Peyer's patch (tissue), 4 donors: ENCODE results near the gene PDHB. TPM values are rescaled to one million over a fixed set of nuclear protein-coding genes. Genes with fewer than 3 reads are reported as not detected.

Experiments used
- DNase-seq, 3 donors: peaks; one replicate each; pipeline ENCODE4 v3.0.0-alpha.2; 2017 to 2019
- H3K27ac ChIP-seq, 4 donors: fragments of 200-600 bp; sonication (generic); one replicate each; pipeline ENCODE4 v1.5.1; 2016 to 2019
- H3K27me3 ChIP-seq, 2 donors: fragments of 200-600 bp; sonication (generic); one replicate each; pipeline ENCODE4 v1.5.1; 2019
- H3K36me3 ChIP-seq, 3 donors: fragments of 200-600 bp; sonication (generic); one replicate each; pipeline ENCODE4 v1.5.1; 2016 to 2019
- H3K4me1 ChIP-seq, 4 donors: fragments of 200-600 bp; sonication (generic); one replicate each; pipeline ENCODE4 v1.5.1; 2016 to 2019
- H3K4me3 ChIP-seq, 4 donors: fragments of 200-600 bp; sonication (generic); 1 replicate in 3 of 4; 2 replicates in 1 of 4; pipeline ENCODE4 v1.5.1; 2016 to 2019; ENCODE audit warnings: mild to moderate bottlenecking in 1 of 4
- H3K9me3 ChIP-seq, 4 donors: fragments of 200-600 bp; sonication (generic); one replicate each; pipeline ENCODE4 v1.5.1; 2016 to 2019; ENCODE audit warnings: mild to moderate bottlenecking in 1 of 4
- CTCF ChIP-seq, 6 experiments: fragments of 450-650 bp in 4 of 6; fragments of 200-600 bp in 2 of 6; sonication (generic) in 1 of 6; IDR thresholded peaks; one replicate each; pipeline ENCODE4 v1.5.1; 2017 to 2019; ENCODE audit warnings: antibody characterized with exemption in 6 of 6, mild to moderate bottlenecking in 3 of 6, moderate library complexity in 1 of 6
- POLR2A ChIP-seq, 2 donors: fragments of 450-650 bp; IDR thresholded peaks; one replicate each; pipeline ENCODE4 v1.5.1; 2017; ENCODE audit warnings: antibody characterized with exemption in 2 of 2, mild to moderate bottlenecking in 2 of 2, moderate library complexity in 2 of 2
- total RNA-seq, 4 donors: library from RNA; depleted of rRNA; stranded (reverse); fragments of >200 nt; gene quantifications; one replicate each; pipeline ENCODE4 v1.1.0, GENCODE V29; 2016

The PDHB gene
- total RNA-seq, 4 donors from 2014 or later: 66.6 to 126 (median 96.8) TPM

GRCh38 chr3:58411036-58411435 is 22.6 kb downstream of the PDHB start:
- H3K27me3 ChIP-seq: no peaks in the 10 kb centered on the region

GRCh38 chr3:58409663-58410062 is 24.0 kb downstream of the PDHB start:
- H3K4me1 ChIP-seq: no peaks in the 10 kb centered on the region
- no peak overlapping the region for H3K4me3 ChIP-seq
- no peaks in the 10 kb centered on the region for H3K9me3 ChIP-seq
- DNase-seq: no peak
- no peaks in the 10 kb centered on the region for H3K27me3 ChIP-seq
- H3K27ac ChIP-seq: no peak overlapping the region
- H3K36me3 ChIP-seq: peaks cover 0 to 42% (median 0%) of the 10 kb centered on the region in 3 donors
- TF ChIP-seq POLR2A (IDR thresholded peaks at IDR 0.05) (no peak), CTCF (IDR thresholded peaks at IDR 0.05) (no peak)

More at GRCh38 chr3:58411036-58411435, 22.6 kb downstream of the PDHB start:
- no peaks in the 10 kb centered on the region for H3K9me3 ChIP-seq
- H3K36me3 ChIP-seq: peaks cover 0 to 39% (median 0%) of the 10 kb centered on the region in 3 donors
- TF ChIP-seq CTCF (IDR thresholded peaks at IDR 0.05) (no peak), POLR2A (IDR thresholded peaks at IDR 0.05) (no peak)
- no peak overlapping the region for H3K4me3 ChIP-seq
- no peak for DNase-seq
- H3K4me1 ChIP-seq: no peaks in the 10 kb centered on the region
- H3K27ac ChIP-seq: no peak overlapping the region

GRCh38 chr3:58408906-58409305 is 24.7 kb downstream of the PDHB start:
- TF ChIP-seq CTCF (IDR thresholded peaks at IDR 0.05) (no peak), POLR2A (IDR thresholded peaks at IDR 0.05) (no peak)
- Histone ChIP-seq H3K27ac (no peak overlapping the region), H3K9me3 (no peaks in the 10 kb centered on the region), H3K4me3 (no peak overlapping the region), H3K36me3 (peaks cover 0 to 47% (median 0%) of the 10 kb centered on the region in 3 donors), H3K4me1 (no peaks in the 10 kb centered on the region), H3K27me3 (no peaks in the 10 kb centered on the region)
- no peak for DNase-seq

- TF ChIP-seq CTCF (IDR thresholded peaks at IDR 0.05): no peak
- no peak for DNase-seq
- peaks cover 0 to 47% (median 0%) of the 10 kb centered on the region in 3 donors for H3K36me3 ChIP-seq
- H3K27ac ChIP-seq: no peak overlapping the region
- no peak overlapping the region for H3K4me3 ChIP-seq
- no peaks in the 10 kb centered on the region for H3K4me1 ChIP-seq
- H3K27me3 ChIP-seq: no peaks in the 10 kb centered on the region
- H3K9me3 ChIP-seq: no peaks in the 10 kb centered on the region
Measured at GRCh38 chr3:58404396-58404795, 29.2 kb downstream of the PDHB start.

- H3K9me3 ChIP-seq: no peaks in the 10 kb centered on the region
- no peaks in the 10 kb centered on the region for H3K4me1 ChIP-seq
- no peaks in the 10 kb centered on the region for H3K27me3 ChIP-seq
- H3K36me3 ChIP-seq: peaks cover 0 to 45% (median 0%) of the 10 kb centered on the region in 3 donors
- H3K4me3 ChIP-seq: no peak overlapping the region
- H3K27ac ChIP-seq: no peak overlapping the region
- no peak for DNase-seq
- TF ChIP-seq CTCF (IDR thresholded peaks at IDR 0.05) (no peak), POLR2A (IDR thresholded peaks at IDR 0.05) (no peak)
Measured at GRCh38 chr3:58403513-58404109, 30.0 kb downstream of the PDHB start.
